HG03439 (cell line): ENCODE results near the gene TK2.
"Not testable (repeated sequence)": the region's sequence is repeated elsewhere in the genome, so short reads cannot be mapped to it uniquely, and the experiment has no call there.

Experiments
- ATAC-seq: cut with Tn5 transposase; IDR thresholded peaks from one replicate; pipeline ENCODE4 v1.9.1; 2021; ENCODE audit warnings: mild to moderate bottlenecking, moderate library complexity; ENCODE audit not compliant: unreplicated experiment

Gene TK2

GRCh38 chr16:66471264-66471663, 78.7 kb downstream of the TK2 start:
- ATAC-seq: no peak

GRCh38 chr16:66470556-66470955, 79.4 kb downstream of the TK2 start:
- no peak for ATAC-seq

- ATAC-seq: no peak
Measured at GRCh38 chr16:66469947-66470546, 79.9 kb downstream of the TK2 start.

GRCh38 chr16:66469291-66469946, 80.5 kb downstream of the TK2 start:
- ATAC-seq: no peak

GRCh38 chr16:66468321-66468965, 81.5 kb downstream of the TK2 start:
- no peak for ATAC-seq

GRCh38 chr16:66467611-66468010, 82.3 kb downstream of the TK2 start:
- ATAC-seq: no peak

- ATAC-seq: not testable (repeated sequence)
Measured at GRCh38 chr16:66466636-66467035, 83.3 kb downstream of the TK2 start.

GRCh38 chr16:66465946-66466345, 84.0 kb downstream of the TK2 start:
- not testable (repeated sequence) for ATAC-seq

- ATAC-seq: no peak
Measured at GRCh38 chr16:66462912-66463311, 87.0 kb downstream of the TK2 start.

- ATAC-seq: no peak
Measured at GRCh38 chr16:66460703-66461102, 89.2 kb downstream of the TK2 start.

- ATAC-seq: no peak
Measured at GRCh38 chr16:66459878-66460277, 90.0 kb downstream of the TK2 start.

GRCh38 chr16:66458853-66459252, 91.1 kb downstream of the TK2 start:
- ATAC-seq: no peak

- no peak for ATAC-seq
Measured at GRCh38 chr16:66458292-66458691, 91.6 kb downstream of the TK2 start.
